CD14-positive monocyte (primary cell): ENCODE results near the gene GRIFIN. TPM values are rescaled to one million over a fixed set of nuclear protein-coding genes. Genes with fewer than 3 reads are reported as not detected.

ENCODE experiments used
- DNase-seq, 3 donors: peaks; one replicate each; pipeline ENCODE4 v3.0.0-alpha.2; 2011 to 2022
- H2AFZ ChIP-seq: 2 replicates; pipeline ENCODE4 v1.6.0; 2012; ENCODE audit warnings: mild to moderate bottlenecking, low read depth, low read length, inconsistent platforms; ENCODE audit not compliant: insufficient read depth, poor library complexity, severe bottlenecking
- H3K27ac ChIP-seq, 2 donors: 1 replicate in 1 of 2; 2 replicates in 1 of 2; pipeline ENCODE4 v1.5.1; 2012 to 2013; ENCODE audit warnings: low read length in 2 of 2, control low read depth in 1 of 2, inconsistent platforms in 1 of 2, low read depth in 1 of 2, mild to moderate bottlenecking in 1 of 2
- H3K27me3 ChIP-seq, 2 donors: one replicate each; pipeline versions ENCODE4 v1.6.0 to v1.6.1; 2011 to 2013; ENCODE audit warnings: low read length in 2 of 2; ENCODE audit not compliant: control insufficient read depth in 2 of 2, insufficient read depth in 2 of 2
- H3K36me3 ChIP-seq, 2 donors: replicated peaks in 1 of 2; 1 replicate in 1 of 2; 2 replicates in 1 of 2; pipeline versions ENCODE4 v1.5.1 to v1.6.1; 2012 to 2013; ENCODE audit warnings: low read length in 2 of 2, control low read depth in 1 of 2, inconsistent platforms in 1 of 2, mild to moderate bottlenecking in 1 of 2; ENCODE audit not compliant: insufficient read depth in 2 of 2, control insufficient read depth in 1 of 2
- H3K4me1 ChIP-seq, 2 donors: 1 replicate in 1 of 2; 2 replicates in 1 of 2; pipeline versions ENCODE4 v1.5.1 to v1.6.1; 2012 to 2013; ENCODE audit warnings: low read length in 2 of 2, control low read depth in 1 of 2, inconsistent platforms in 1 of 2, mild to moderate bottlenecking in 1 of 2, moderate library complexity in 1 of 2; ENCODE audit not compliant: insufficient read depth in 2 of 2, control insufficient read depth in 1 of 2
- H3K4me2 ChIP-seq: replicated peaks from 2 replicates; pipeline ENCODE3; 2012; ENCODE audit warnings: low read length, moderate library complexity, mild to moderate bottlenecking; ENCODE audit not compliant: poor library complexity, severe bottlenecking; ENCODE audit errors: extremely low read depth
- H3K4me3 ChIP-seq, 3 experiments: fragments of 200-600 bp in 1 of 3; sonication (generic) in 1 of 3; replicated peaks in 1 of 3; 1 replicate in 2 of 3; 2 replicates in 1 of 3; pipeline ENCODE4 v1.5.1; 2011 to 2013; ENCODE audit warnings: low read length in 3 of 3, mild to moderate bottlenecking in 3 of 3, control low read depth in 2 of 3, low read depth in 2 of 3, inconsistent platforms in 1 of 3, moderate library complexity in 1 of 3
- H3K79me2 ChIP-seq: 2 replicates; pipeline ENCODE4 v1.6.0; 2012; ENCODE audit warnings: mild to moderate bottlenecking, control low read depth, inconsistent platforms, low read length, moderate library complexity; ENCODE audit not compliant: insufficient read depth
- H3K9ac ChIP-seq: 2 replicates; pipeline ENCODE4 v1.6.0; 2017; ENCODE audit warnings: low read length, mild to moderate bottlenecking; ENCODE audit not compliant: insufficient read depth, poor library complexity, severe bottlenecking
- H3K9me3 ChIP-seq, 2 donors: replicated peaks in 1 of 2; 1 replicate in 1 of 2; 2 replicates in 1 of 2; pipeline versions ENCODE4 v1.5.1 to v1.6.1; 2012 to 2013; ENCODE audit warnings: low read length in 2 of 2, control low read depth in 1 of 2; ENCODE audit not compliant: control insufficient read depth in 1 of 2, insufficient read depth in 1 of 2
- H4K20me1 ChIP-seq: 2 replicates; pipeline ENCODE4 v1.6.0; 2012; ENCODE audit warnings: mild to moderate bottlenecking, low read length, control low read depth, moderate library complexity; ENCODE audit not compliant: insufficient read depth
- H3K27ac Mint-ChIP-seq, 7 donors: one replicate each; pipeline ENCODE4 v1.8.0; 2020; ENCODE audit warnings: mild to moderate bottlenecking in 7 of 7, mixed read lengths in 7 of 7, moderate library complexity in 6 of 7, inconsistent platforms in 2 of 7
- H3K27me3 Mint-ChIP-seq, 3 donors: one replicate each; pipeline ENCODE4 v1.8.0; 2021 to 2022; ENCODE audit warnings: low read depth in 3 of 3, mild to moderate bottlenecking in 3 of 3, mixed read lengths in 3 of 3, moderate library complexity in 3 of 3, inconsistent platforms in 1 of 3
- H3K36me3 Mint-ChIP-seq, 2 donors: one replicate each; pipeline ENCODE4 v1.8.0; 2020; ENCODE audit warnings: mixed read lengths in 2 of 2, inconsistent platforms in 1 of 2, mild to moderate bottlenecking in 1 of 2
- H3K4me1 Mint-ChIP-seq: one replicate; pipeline ENCODE4 v1.8.0; 2020; ENCODE audit warnings: mild to moderate bottlenecking, mixed read lengths
- H3K4me3 Mint-ChIP-seq, 2 donors: one replicate each; pipeline ENCODE4 v1.8.0; 2020; ENCODE audit warnings: mild to moderate bottlenecking in 2 of 2, mixed read lengths in 2 of 2, moderate library complexity in 1 of 2
- H3K9me3 Mint-ChIP-seq, 7 donors: one replicate each; pipeline ENCODE4 v1.8.0; 2020 to 2022; ENCODE audit warnings: mixed read lengths in 7 of 7, mild to moderate bottlenecking in 6 of 7, moderate library complexity in 6 of 7, inconsistent platforms in 2 of 7
- CTCF ChIP-seq: fragments of 200-600 bp; IDR thresholded peaks from one replicate; pipeline ENCODE4 v1.8.0; 2022; ENCODE audit warnings: antibody characterized with exemption, mild to moderate bottlenecking
- WGBS: methylation state at CpG from one replicate; pipeline ENCODE4 v1.1.5; 2013; ENCODE audit warnings: missing lambda C conversion rate; ENCODE audit not compliant: insufficient coverage; 5-methylcytosine and 5-hydroxymethylcytosine counted together
- intact Hi-C, 2 donors: fragments of 100-400 bp; cut with micrococcal nuclease; formaldehyde crosslinking; loops; one replicate each; pipeline versions ENCODE4 v1.15.0 to v1.15.1; 2023
- polyA plus RNA-seq, 3 donors: library from polyadenylated mRNA; depleted of rRNA in 1 of 3; unstranded in 2 of 3; stranded (reverse) in 1 of 3; fragments of 300-500 nt in 2 of 3; fragments of >200 nt in 1 of 3; fragmentation: Illumina TruSeq in 2 of 3; gene quantifications; 1 replicate in 2 of 3; 2 replicates in 1 of 3; pipeline ENCODE4 v1.2.3, GENCODE V29; 2012 to 2021

Gene GRIFIN
- polyA plus RNA-seq, 3 donors = not detected

GRCh38 chr7:2517678-2518507, 41.7 kb upstream of the GRIFIN start:
- Histone ChIP-seq H3K9ac (peak overlapping the region; percentile 49), H3K9me3 (no peaks in the 10 kb centered on the region), H3K36me3 (peaks cover 2 to 17% of the 10 kb centered on the region in 2 donors), H3K4me1 (peaks cover 28 to 38% of the 10 kb centered on the region in 2 donors), H4K20me1 (peaks cover 29% of the 10 kb centered on the region), H3K27me3 (no peaks in the 10 kb centered on the region), H3K27ac (peak overlapping the region in 1 of 2 donors; percentile 71), H2AFZ (no peak overlapping the region), H3K4me3 (peak overlapping the region in 1 of 3 experiments; percentile 66), H3K4me2 (peak overlapping the region; percentile 69), H3K79me2 (peaks cover 30% of the 10 kb centered on the region)
- H3K4me3 Mint-ChIP-seq = peak overlapping the region in 1 of 2 donors; percentile 68
- peaks cover 14 to 22% of the 10 kb centered on the region in 2 donors for H3K36me3 Mint-ChIP-seq
- WGBS = 83% methylated on average over 7 of the region's 18 CpGs
- intact Hi-C loops = loop anchor here in 1 of 2 donors (10.0 kb wide), 1 partner anchor 113 kb away; the partner anchor contains the start of gene CHST12
- no peak for DNase-seq
- H3K4me1 Mint-ChIP-seq = peaks cover 31% of the 10 kb centered on the region
- no peak for TF ChIP-seq CTCF
- H3K27me3 Mint-ChIP-seq = peaks cover 0 to 6% (median 3%) of the 10 kb centered on the region in 3 donors
- H3K27ac Mint-ChIP-seq = peak overlapping the region in 4 of 7 donors; percentile 33 to 79 (median 68)
- peaks cover 0 to 2% (median 0%) of the 10 kb centered on the region in 7 donors for H3K9me3 Mint-ChIP-seq

- Histone ChIP-seq H4K20me1 (peaks cover 21% of the 10 kb centered on the region), H3K27me3 (no peaks in the 10 kb centered on the region), H3K4me3 (no peak overlapping the region), H3K4me2 (no peak overlapping the region), H3K9ac (no peak overlapping the region), H3K4me1 (peaks cover 30 to 38% of the 10 kb centered on the region in 2 donors), H3K79me2 (peaks cover 22% of the 10 kb centered on the region), H2AFZ (no peak overlapping the region), H3K27ac (no peak overlapping the region), H3K9me3 (no peaks in the 10 kb centered on the region), H3K36me3 (peaks cover 0 to 8% of the 10 kb centered on the region in 2 donors)
- Mint-ChIP-seq H3K4me3 (no peak overlapping the region), H3K27me3 (peaks cover 0 to 6% (median 3%) of the 10 kb centered on the region in 3 donors), H3K4me1 (peaks cover 34% of the 10 kb centered on the region), H3K9me3 (peaks cover 0 to 2% (median 0%) of the 10 kb centered on the region in 7 donors), H3K36me3 (peaks cover 9 to 13% of the 10 kb centered on the region in 2 donors), H3K27ac (no peak overlapping the region)
- no peak for DNase-seq
- 40% methylated on average over 3 of the region's 8 CpGs for WGBS
- intact Hi-C loops = loop anchor here in 1 of 2 donors (10.0 kb wide), 1 partner anchor 112 kb away; the partner anchor contains the start of gene CHST12
- no peak for TF ChIP-seq CTCF
These were observed 40.8 kb upstream of the GRIFIN start for GRCh38 chr7:2517026-2517425.
